ENCODE data around the gene PLAA. TPM values are rescaled to one million over a fixed set of nuclear protein-coding genes. Genes with fewer than 3 reads are reported as not detected.
A peak's percentile ranks its signal among the peaks of the same experiment; 100 is the strongest.

PLAA gene
- total and polyA plus RNA-seq, 2 experiments from 2014 or later, result 22.8 to 33.9 TPM

- no peak overlapping the region for H2AFZ ChIP-seq
- TF ChIP-seq EZH2 (IDR thresholded peaks at IDR 0.05; ENCODE audit: borderline replicate concordance) (no peak), EZH2phosphoT487 (IDR thresholded peaks at IDR 0.05; ENCODE audit: low read depth, severe bottlenecking, unreplicated experiment) (no peak), CTCF (IDR thresholded peaks at IDR 0.05; ENCODE audit: poor library complexity) (no peak)
- no peaks in the 10 kb centered on the region for H3K9me3 ChIP-seq (ENCODE audit: low read depth)
- peak; percentile 13 for DNase-seq (ENCODE audit: low spot score)
- no peaks in the 10 kb centered on the region for H3K79me2 ChIP-seq
- no peak overlapping the region for H3K4me2 ChIP-seq
- 68% methylated on average over 4 of the region's 4 CpGs for WGBS (ENCODE audit: low lambda C conversion rate, missing lambda C conversion rate)
- no peaks in the 10 kb centered on the region for H3K9me2 ChIP-seq (replicated peaks; ENCODE audit: insufficient read depth)
- H3K27me3 ChIP-seq, result no peaks in the 10 kb centered on the region
- H3K4me1 ChIP-seq (ENCODE audit: insufficient read depth), result no peaks in the 10 kb centered on the region
- peaks cover 6% of the 10 kb centered on the region for H3K36me3 ChIP-seq (replicated peaks; ENCODE audit: insufficient read depth, low read depth)
- H3K27ac ChIP-seq, result peak overlapping the region; percentile 20
- no peak overlapping the region for H3K4me3 ChIP-seq
- no peaks in the 10 kb centered on the region for H4K20me1 ChIP-seq (ENCODE audit: insufficient read depth, poor library complexity, severe bottlenecking)
These were observed 21.4 kb downstream of the PLAA start for GRCh38 chr9:26925609-26926008.

GRCh38 chr9:26919698-26920097, 27.3 kb downstream of the PLAA start:
- H3K4me1 ChIP-seq (ENCODE audit: insufficient read depth), result no peaks in the 10 kb centered on the region
- H2AFZ ChIP-seq, result no peak overlapping the region
- H3K9me3 ChIP-seq (ENCODE audit: low read depth), result no peaks in the 10 kb centered on the region
- no peak for DNase-seq (ENCODE audit: low spot score)
- no peaks in the 10 kb centered on the region for H3K9me2 ChIP-seq (replicated peaks; ENCODE audit: insufficient read depth)
- no peak overlapping the region for H3K27ac ChIP-seq
- TF ChIP-seq EZH2phosphoT487 (IDR thresholded peaks at IDR 0.05; ENCODE audit: low read depth, severe bottlenecking, unreplicated experiment) (no peak), EZH2 (IDR thresholded peaks at IDR 0.05; ENCODE audit: borderline replicate concordance) (no peak), CTCF (IDR thresholded peaks at IDR 0.05; ENCODE audit: poor library complexity) (no peak)
- no peaks in the 10 kb centered on the region for H3K79me2 ChIP-seq
- H3K4me2 ChIP-seq, result no peak overlapping the region
- no peak overlapping the region for H3K4me3 ChIP-seq
- no peaks in the 10 kb centered on the region for H3K27me3 ChIP-seq
- 39% methylated on average over 1 of the region's 1 CpG for WGBS (ENCODE audit: low lambda C conversion rate, missing lambda C conversion rate)
- no peaks in the 10 kb centered on the region for H4K20me1 ChIP-seq (ENCODE audit: insufficient read depth, poor library complexity, severe bottlenecking)
- H3K36me3 ChIP-seq (replicated peaks; ENCODE audit: insufficient read depth, low read depth), result peaks cover 11% of the 10 kb centered on the region

GRCh38 chr9:26913138-26913668, 33.8 kb downstream of the PLAA start:
- TF ChIP-seq EZH2phosphoT487 (IDR thresholded peaks at IDR 0.05; ENCODE audit: low read depth, severe bottlenecking, unreplicated experiment), result no peak
- no peak for TF ChIP-seq EZH2 (IDR thresholded peaks at IDR 0.05; ENCODE audit: borderline replicate concordance)
- TF ChIP-seq CTCF (IDR thresholded peaks at IDR 0.05; ENCODE audit: poor library complexity), result no peak
- 96% methylated on average over 2 of the region's 2 CpGs for WGBS (ENCODE audit: low lambda C conversion rate, missing lambda C conversion rate)
- Histone ChIP-seq H3K9me2 (replicated peaks; ENCODE audit: insufficient read depth) (no peaks in the 10 kb centered on the region), H3K9me3 (ENCODE audit: low read depth) (no peaks in the 10 kb centered on the region), H3K4me1 (ENCODE audit: insufficient read depth) (no peaks in the 10 kb centered on the region), H2AFZ (no peak overlapping the region), H3K4me3 (no peak overlapping the region), H3K27ac (no peak overlapping the region), H3K4me2 (no peak overlapping the region), H4K20me1 (ENCODE audit: insufficient read depth, poor library complexity, severe bottlenecking) (no peaks in the 10 kb centered on the region), H3K27me3 (no peaks in the 10 kb centered on the region), H3K79me2 (no peaks in the 10 kb centered on the region), H3K36me3 (replicated peaks; ENCODE audit: insufficient read depth, low read depth) (no peaks in the 10 kb centered on the region)
- no peak for DNase-seq (ENCODE audit: low spot score)
